WERI-Rb-1 (cell line): ENCODE measurements around the gene TSEN2.
"Not testable (repeated sequence)": the region's sequence is repeated elsewhere in the genome, so short reads cannot be mapped to it uniquely, and the experiment has no call there.

ENCODE experiments used
- DNase-seq: peaks from one replicate; pipeline ENCODE4 v3.0.0-alpha.2; 2020
- H3K27ac ChIP-seq: fragments of 250-450 bp; sonication (Bioruptor Pico); 2 replicates; pipeline ENCODE4 v1.5.1; 2020; ENCODE audit warnings: mild to moderate bottlenecking, moderate library complexity
- H3K27me3 ChIP-seq: fragments of 250-450 bp; sonication (Bioruptor Pico); 2 replicates; pipeline ENCODE4 v1.5.1; 2021; ENCODE audit warnings: mild to moderate bottlenecking, low read depth, moderate library complexity; ENCODE audit not compliant: insufficient read depth, severe bottlenecking
- H3K36me3 ChIP-seq: fragments of 250-450 bp; sonication (Bioruptor Pico); 2 replicates; pipeline ENCODE4 v1.5.1; 2020; ENCODE audit warnings: mild to moderate bottlenecking, moderate library complexity
- H3K4me3 ChIP-seq: 2 replicates; pipeline ENCODE4 v1.5.1; 2011; ENCODE audit warnings: low read depth, mild to moderate bottlenecking, control low read depth, low read length
- H3K9me3 ChIP-seq: fragments of 250-450 bp; sonication (Bioruptor Pico); 2 replicates; pipeline ENCODE4 v1.5.1; 2021; ENCODE audit warnings: mild to moderate bottlenecking, moderate library complexity; ENCODE audit not compliant: severe bottlenecking
- CTCF ChIP-seq: IDR thresholded peaks from 2 replicates; pipeline ENCODE4 v1.5.1; 2011; ENCODE audit warnings: low read depth, mild to moderate bottlenecking, control low read depth, inconsistent platforms, low read length

TSEN2 gene

GRCh38 chr3:12478326-12478725 is 6.0 kb upstream of the TSEN2 start:
- Histone ChIP-seq H3K4me3 (no peak overlapping the region), H3K27me3 (no peaks in the 10 kb centered on the region), H3K27ac (no peak overlapping the region), H3K36me3 (no peaks in the 10 kb centered on the region), H3K9me3 (no peaks in the 10 kb centered on the region)
- no peak for TF ChIP-seq CTCF
- DNase-seq = no peak

- not testable (repeated sequence) for H3K27ac ChIP-seq, H3K4me3 ChIP-seq, DNase-seq, H3K27me3 ChIP-seq, H3K9me3 ChIP-seq, H3K36me3 ChIP-seq
Observed at GRCh38 chr3:12479198-12479597, 5.1 kb upstream of the TSEN2 start.

- H3K36me3 ChIP-seq = no peaks in the 10 kb centered on the region
- peak overlapping the region; percentile 42; the same call in 1 of the 2 replicates for H3K27ac ChIP-seq
- H3K9me3 ChIP-seq = no peaks in the 10 kb centered on the region
- TF ChIP-seq CTCF = peak; percentile 47
- no peak overlapping the region for H3K4me3 ChIP-seq
- no peaks in the 10 kb centered on the region for H3K27me3 ChIP-seq
- peak; percentile 33 for DNase-seq
Observed at GRCh38 chr3:12479919-12480427, 4.3 kb upstream of the TSEN2 start.

- no peak for DNase-seq
- no peaks in the 10 kb centered on the region for H3K36me3 ChIP-seq
- H3K27ac ChIP-seq = no peak overlapping the region
- H3K4me3 ChIP-seq = peak overlapping the region; percentile 87
- H3K27me3 ChIP-seq = no peaks in the 10 kb centered on the region
- no peaks in the 10 kb centered on the region for H3K9me3 ChIP-seq
- TF ChIP-seq CTCF = no peak
Observed at GRCh38 chr3:12483410-12483809, 870 bp upstream of the TSEN2 start.

- no peak for DNase-seq
- Histone ChIP-seq H3K9me3 (no peaks in the 10 kb centered on the region), H3K4me3 (peak overlapping the region; percentile 87), H3K27me3 (no peaks in the 10 kb centered on the region), H3K27ac (peak overlapping the region; percentile 19), H3K36me3 (no peaks in the 10 kb centered on the region)
- TF ChIP-seq CTCF = no peak
Observed at GRCh38 chr3:12483872-12484197, 445 bp upstream of the TSEN2 start.

- TF ChIP-seq CTCF = no peak
- Histone ChIP-seq H3K36me3 (no peaks in the 10 kb centered on the region), H3K27me3 (no peaks in the 10 kb centered on the region), H3K9me3 (no peaks in the 10 kb centered on the region), H3K27ac (peak overlapping the region; percentile 86), H3K4me3 (peak overlapping the region; percentile 87)
- no peak for DNase-seq
Observed at GRCh38 chr3:12484983-12485327, 675 bp downstream of the TSEN2 start.
